Measurements from ENCODE around the gene NCAPD3. TPM values are rescaled to one million over a fixed set of nuclear protein-coding genes. Genes with fewer than 3 reads are reported as not detected.

The NCAPD3 gene
- total and polyA plus RNA-seq, 2 of the 13 experiments (the other 11 are each of a cell fraction or from before 2014, with no cell fraction given), result 20.7 to 25.6 TPM

- TF ChIP-seq, protein P1, sequence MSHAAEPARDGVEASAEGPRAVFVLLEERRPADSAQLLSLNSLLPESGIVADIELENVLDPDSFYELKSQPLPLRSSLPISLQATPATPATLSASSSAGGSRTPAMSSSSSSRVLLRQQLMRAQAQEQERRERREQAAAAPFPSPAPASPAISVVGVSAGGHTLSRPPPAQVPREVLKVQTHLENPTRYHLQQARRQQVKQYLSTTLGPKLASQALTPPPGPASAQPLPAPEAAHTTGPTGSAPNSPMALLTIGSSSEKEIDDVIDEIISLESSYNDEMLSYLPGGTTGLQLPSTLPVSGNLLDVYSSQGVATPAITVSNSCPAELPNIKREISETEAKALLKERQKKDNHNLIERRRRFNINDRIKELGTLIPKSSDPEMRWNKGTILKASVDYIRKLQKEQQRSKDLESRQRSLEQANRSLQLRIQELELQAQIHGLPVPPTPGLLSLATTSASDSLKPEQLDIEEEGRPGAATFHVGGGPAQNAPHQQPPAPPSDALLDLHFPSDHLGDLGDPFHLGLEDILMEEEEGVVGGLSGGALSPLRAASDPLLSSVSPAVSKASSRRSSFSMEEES (CRISPR knock-in tag; IDR thresholded peaks at IDR 0.05), result peak; percentile 49; the same call in 1 of the 2 replicates
- TF ChIP-seq, protein P2, sequence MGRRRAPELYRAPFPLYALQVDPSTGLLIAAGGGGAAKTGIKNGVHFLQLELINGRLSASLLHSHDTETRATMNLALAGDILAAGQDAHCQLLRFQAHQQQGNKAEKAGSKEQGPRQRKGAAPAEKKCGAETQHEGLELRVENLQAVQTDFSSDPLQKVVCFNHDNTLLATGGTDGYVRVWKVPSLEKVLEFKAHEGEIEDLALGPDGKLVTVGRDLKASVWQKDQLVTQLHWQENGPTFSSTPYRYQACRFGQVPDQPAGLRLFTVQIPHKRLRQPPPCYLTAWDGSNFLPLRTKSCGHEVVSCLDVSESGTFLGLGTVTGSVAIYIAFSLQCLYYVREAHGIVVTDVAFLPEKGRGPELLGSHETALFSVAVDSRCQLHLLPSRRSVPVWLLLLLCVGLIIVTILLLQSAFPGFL (CRISPR knock-in tag; IDR thresholded peaks at IDR 0.05), result no peak
- TF ChIP-seq, protein P3, sequence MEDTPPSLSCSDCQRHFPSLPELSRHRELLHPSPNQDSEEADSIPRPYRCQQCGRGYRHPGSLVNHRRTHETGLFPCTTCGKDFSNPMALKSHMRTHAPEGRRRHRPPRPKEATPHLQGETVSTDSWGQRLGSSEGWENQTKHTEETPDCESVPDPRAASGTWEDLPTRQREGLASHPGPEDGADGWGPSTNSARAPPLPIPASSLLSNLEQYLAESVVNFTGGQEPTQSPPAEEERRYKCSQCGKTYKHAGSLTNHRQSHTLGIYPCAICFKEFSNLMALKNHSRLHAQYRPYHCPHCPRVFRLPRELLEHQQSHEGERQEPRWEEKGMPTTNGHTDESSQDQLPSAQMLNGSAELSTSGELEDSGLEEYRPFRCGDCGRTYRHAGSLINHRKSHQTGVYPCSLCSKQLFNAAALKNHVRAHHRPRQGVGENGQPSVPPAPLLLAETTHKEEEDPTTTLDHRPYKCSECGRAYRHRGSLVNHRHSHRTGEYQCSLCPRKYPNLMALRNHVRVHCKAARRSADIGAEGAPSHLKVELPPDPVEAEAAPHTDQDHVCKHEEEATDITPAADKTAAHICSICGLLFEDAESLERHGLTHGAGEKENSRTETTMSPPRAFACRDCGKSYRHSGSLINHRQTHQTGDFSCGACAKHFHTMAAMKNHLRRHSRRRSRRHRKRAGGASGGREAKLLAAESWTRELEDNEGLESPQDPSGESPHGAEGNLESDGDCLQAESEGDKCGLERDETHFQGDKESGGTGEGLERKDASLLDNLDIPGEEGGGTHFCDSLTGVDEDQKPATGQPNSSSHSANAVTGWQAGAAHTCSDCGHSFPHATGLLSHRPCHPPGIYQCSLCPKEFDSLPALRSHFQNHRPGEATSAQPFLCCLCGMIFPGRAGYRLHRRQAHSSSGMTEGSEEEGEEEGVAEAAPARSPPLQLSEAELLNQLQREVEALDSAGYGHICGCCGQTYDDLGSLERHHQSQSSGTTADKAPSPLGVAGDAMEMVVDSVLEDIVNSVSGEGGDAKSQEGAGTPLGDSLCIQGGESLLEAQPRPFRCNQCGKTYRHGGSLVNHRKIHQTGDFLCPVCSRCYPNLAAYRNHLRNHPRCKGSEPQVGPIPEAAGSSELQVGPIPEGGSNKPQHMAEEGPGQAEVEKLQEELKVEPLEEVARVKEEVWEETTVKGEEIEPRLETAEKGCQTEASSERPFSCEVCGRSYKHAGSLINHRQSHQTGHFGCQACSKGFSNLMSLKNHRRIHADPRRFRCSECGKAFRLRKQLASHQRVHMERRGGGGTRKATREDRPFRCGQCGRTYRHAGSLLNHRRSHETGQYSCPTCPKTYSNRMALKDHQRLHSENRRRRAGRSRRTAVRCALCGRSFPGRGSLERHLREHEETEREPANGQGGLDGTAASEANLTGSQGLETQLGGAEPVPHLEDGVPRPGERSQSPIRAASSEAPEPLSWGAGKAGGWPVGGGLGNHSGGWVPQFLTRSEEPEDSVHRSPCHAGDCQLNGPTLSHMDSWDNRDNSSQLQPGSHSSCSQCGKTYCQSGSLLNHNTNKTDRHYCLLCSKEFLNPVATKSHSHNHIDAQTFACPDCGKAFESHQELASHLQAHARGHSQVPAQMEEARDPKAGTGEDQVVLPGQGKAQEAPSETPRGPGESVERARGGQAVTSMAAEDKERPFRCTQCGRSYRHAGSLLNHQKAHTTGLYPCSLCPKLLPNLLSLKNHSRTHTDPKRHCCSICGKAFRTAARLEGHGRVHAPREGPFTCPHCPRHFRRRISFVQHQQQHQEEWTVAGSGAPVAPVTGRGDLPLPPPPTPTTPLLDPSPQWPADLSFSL (CRISPR knock-in tag; IDR thresholded peaks at IDR 0.05), result no peak
- TF ChIP-seq SRF (IDR thresholded peaks at IDR 0.05; ENCODE audit: low read depth, low read length) (no peak), SMAD1 (CRISPR knock-in tag; IDR thresholded peaks at IDR 0.05; ENCODE audit: borderline replicate concordance, low read depth) (0 out of 2 replicates have a peak, but pooled peaks have one; percentile 62), CHD4 (IDR thresholded peaks at IDR 0.05; ENCODE audit: borderline replicate concordance, low read length) (no peak), RAD21 (CRISPR knock-in tag; IDR thresholded peaks at IDR 0.05) (no peak; the same call in 1 of the 2 replicates), FOSL2 (CRISPR knock-in tag; IDR thresholded peaks at IDR 0.05) (no peak), FOXP1 (IDR thresholded peaks at IDR 0.05) (no peak), FOXP1 (CRISPR knock-in tag; IDR thresholded peaks at IDR 0.05) (no peak), MTF2 (CRISPR knock-in tag; IDR thresholded peaks at IDR 0.05; ENCODE audit: borderline replicate concordance) (0 out of 2 replicates have a peak, but pooled peaks have one; percentile 54), ASH2L (IDR thresholded peaks at IDR 0.05; ENCODE audit: insufficient read length, low read depth, low read length) (peak; percentile 90), ZNF879 (CRISPR knock-in tag; IDR thresholded peaks at IDR 0.05) (no peak), ZC3H13 (CRISPR knock-in tag; IDR thresholded peaks at IDR 0.05) (no peak), STAT5B (CRISPR knock-in tag; IDR thresholded peaks at IDR 0.05) (no peak), NR2F2 (IDR thresholded peaks at IDR 0.05; ENCODE audit: borderline replicate concordance, low read depth) (no peak; the same call in 1 of the 2 replicates)
- TF ChIP-seq, protein P4, sequence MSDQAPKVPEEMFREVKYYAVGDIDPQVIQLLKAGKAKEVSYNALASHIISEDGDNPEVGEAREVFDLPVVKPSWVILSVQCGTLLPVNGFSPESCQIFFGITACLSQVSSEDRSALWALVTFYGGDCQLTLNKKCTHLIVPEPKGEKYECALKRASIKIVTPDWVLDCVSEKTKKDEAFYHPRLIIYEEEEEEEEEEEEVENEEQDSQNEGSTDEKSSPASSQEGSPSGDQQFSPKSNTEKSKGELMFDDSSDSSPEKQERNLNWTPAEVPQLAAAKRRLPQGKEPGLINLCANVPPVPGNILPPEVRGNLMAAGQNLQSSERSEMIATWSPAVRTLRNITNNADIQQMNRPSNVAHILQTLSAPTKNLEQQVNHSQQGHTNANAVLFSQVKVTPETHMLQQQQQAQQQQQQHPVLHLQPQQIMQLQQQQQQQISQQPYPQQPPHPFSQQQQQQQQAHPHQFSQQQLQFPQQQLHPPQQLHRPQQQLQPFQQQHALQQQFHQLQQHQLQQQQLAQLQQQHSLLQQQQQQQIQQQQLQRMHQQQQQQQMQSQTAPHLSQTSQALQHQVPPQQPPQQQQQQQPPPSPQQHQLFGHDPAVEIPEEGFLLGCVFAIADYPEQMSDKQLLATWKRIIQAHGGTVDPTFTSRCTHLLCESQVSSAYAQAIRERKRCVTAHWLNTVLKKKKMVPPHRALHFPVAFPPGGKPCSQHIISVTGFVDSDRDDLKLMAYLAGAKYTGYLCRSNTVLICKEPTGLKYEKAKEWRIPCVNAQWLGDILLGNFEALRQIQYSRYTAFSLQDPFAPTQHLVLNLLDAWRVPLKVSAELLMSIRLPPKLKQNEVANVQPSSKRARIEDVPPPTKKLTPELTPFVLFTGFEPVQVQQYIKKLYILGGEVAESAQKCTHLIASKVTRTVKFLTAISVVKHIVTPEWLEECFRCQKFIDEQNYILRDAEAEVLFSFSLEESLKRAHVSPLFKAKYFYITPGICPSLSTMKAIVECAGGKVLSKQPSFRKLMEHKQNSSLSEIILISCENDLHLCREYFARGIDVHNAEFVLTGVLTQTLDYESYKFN (CRISPR knock-in tag; conservative IDR thresholded peaks at IDR 0.05), result 0 out of 2 replicates have a peak, but pooled peaks have one; percentile 18
Observed at GRCh38 chr11:134253188-134253993, 29.6 kb upstream of the NCAPD3 start, which contains the start of the genes ACAD8 and THYN1 (continued).
